GM18519 (cell line): ENCODE measurements around the gene AMOTL2.

Experiments used
- ATAC-seq: cut with Tn5 transposase; IDR thresholded peaks from one replicate; pipeline ENCODE4 v1.9.1; 2021; ENCODE audit warnings: mild to moderate bottlenecking, moderate library complexity; ENCODE audit not compliant: unreplicated experiment, low FRiP score

The AMOTL2 gene

DNA sequence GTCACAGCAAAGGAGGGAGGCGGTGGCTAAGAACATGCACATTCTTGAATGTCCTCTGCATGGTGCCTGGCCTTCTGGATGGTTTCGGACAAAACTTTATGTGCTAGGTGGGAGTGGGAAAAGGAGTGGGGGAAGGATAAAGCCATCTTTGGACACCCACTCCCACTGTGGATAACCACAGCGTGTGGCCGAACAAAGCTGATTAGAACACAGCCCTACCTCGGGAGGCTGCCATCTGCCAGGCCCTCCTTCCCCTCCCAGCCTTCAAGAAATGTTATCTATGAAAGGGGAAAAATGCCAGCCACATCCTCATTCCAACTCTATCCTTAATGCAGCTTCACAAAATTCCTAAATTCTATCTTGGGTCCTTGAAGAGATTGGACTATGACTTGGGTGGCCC, 18.8 kb downstream of the AMOTL2 start:
- ATAC-seq = no peak

DNA sequence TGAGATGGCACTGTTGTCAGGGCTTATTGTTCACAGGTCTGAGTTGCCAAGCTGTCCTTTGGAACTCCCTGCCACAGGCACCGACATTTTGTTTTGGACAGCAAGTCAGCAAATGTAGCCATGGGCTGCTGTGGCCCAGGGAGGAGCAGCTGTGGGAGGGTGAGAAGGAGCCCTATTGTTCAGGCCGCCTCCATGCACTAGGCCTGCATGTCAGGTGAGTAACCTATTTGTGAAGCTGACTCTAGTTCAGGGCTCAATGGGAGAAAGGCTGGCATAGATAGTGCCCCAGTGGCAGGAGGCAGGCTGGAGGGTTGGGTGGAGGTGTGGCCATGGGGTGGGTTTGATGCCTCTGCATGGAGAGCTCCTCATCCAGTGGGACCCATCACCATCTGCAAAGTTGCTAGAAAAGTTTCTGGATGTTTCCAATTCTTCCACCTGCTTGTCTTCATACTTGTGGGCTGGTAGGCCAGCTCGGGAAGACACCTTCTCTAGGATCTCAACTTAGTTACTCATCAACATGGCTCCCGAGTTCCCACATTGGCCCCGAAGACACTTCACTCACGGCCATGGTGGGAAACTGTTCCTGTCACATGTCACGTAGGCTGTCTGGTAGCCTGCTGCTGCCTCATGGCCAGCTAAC, 19.5 kb downstream of the AMOTL2 start:
- no peak for ATAC-seq

DNA sequence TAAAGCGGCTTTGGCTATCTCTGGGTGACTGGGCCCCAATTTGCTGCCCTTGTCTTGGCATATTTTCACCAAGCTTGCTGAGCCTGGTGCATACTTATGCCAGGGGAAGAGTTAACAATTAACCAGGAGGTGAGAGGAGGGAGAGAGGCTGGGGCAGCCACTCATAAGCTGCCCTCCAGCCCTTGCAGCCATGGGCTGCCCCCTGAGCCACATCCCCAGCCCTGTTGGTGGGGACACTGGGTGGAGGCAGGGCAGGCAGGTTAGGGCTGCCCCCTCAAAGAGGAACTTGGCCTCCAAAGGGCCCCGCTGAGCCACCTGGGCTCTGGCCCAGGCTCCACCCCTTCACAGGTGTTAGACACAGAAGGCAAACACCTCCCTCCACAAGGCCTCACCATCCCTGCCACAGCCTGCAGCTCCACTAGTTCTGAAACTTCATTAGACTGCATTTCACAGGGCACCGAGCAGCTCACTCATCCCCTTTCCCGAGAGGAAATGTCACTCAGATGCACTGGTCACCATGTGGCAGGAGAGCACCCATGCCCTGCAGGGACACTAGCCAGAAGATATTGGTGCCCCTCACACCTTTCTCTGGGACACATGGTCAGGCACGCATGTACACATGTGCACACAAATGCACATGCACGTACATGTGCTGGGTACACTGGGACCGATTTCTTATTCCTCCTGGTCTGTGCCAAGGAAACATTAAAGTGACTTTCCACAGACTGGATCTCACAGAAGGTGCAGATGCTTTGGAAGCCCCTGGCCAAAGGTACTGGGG, 20.2 kb downstream of the AMOTL2 start:
- ATAC-seq = no peak

DNA sequence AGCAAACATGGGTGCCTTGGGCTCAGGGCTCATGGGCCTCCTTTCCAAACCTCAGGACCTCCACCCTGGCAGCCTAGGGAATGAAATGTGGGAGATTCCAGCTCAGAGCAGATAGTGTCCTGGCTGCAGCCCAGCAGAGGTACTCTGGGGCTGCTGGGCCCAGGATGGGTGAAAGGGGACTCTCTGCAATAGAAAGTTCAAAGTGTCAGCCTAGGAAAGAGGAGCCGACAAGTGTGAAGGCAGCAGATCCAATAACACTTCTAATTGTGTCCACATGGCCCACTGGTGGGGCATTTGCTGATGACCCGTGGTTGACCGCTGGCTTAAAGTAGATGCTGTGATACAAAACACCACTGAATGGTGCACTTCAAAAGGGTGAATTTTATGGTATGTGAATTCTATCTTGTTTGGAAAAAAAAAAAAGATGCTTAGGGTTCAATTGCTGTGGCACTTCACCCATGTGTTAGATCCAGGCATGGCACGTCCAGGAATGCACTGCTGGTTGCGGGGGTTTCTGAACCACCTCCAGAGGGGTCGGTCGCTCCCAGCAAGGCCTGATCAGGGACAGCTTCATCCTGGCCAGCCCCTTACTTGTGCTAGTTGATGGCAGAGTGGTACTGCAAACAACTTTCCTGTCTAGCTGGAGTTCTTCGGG, 20.9 kb downstream of the AMOTL2 start:
- ATAC-seq = no peak

DNA sequence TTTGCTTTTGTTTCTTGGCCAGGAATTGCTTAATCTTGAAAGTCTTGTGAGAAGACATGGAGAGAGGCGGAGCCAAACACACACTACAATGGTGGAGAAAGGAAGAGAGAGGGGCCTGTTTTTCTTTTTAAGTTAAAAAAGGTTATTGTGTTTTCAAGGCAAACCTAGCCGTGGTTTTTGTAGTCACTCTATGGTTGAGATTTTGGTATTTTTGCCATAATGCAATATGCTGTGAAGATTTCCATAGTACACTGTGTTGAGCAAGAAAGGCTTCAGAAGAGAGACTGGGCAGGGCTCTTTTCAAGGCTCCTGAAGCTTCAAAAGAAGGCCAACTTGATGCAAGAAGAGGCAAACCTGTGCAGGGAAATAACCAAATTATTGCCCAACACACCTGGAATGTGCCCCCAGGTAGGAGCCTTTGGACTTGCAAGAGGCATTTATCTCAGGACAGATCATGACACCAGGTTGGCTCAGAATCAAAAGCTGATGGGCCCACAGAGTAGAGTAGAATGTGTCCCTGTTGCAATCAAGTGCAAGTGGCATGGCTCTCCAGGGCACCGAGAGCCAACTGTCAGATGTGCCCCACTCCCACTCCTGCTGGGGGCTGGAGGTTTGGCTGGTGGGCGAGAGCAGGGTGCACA, 22.1 kb downstream of the AMOTL2 start:
- ATAC-seq = no peak

DNA sequence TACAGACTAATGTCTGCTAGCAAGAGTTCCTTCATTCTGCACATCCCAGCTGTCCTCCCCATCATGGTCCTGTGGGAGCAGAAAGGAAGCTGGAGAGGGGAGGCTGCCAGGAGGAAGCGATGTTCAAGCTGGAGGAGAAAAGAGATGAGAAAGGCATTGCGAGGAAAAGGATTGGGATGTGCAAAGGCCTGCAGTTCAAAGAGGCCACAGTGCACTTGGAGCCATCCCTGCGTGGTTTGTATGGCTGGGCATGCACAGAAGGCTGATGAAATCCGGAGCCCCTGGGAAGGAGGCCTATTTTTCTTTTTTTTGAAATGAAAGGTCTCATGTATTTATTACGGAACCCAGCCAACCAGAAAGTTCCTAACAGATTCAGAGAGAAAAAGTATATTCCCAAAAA, 22.8 kb downstream of the AMOTL2 start:
- no peak for ATAC-seq

DNA sequence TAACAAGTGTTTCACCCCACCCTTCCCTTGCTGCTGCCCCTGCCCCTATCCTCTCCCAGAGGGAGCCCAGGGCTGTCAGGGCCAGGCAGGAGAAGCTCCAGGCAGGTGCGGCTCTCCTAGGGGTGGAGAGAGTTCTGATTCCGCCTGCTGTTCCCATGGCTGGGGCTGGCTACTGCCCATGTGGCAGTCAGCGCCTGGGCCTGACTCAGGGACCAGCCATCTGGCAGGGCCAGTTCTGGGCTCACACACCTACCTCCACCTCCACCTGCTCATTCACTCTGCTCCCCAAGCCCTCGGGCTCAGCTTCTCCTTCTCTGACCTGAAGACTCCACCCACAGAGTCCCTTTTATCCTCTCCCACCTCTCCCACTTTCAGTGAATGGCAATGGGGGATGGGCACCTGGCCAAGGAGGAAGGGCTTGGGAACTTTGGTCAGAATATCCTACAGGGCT, 23.4 kb downstream of the AMOTL2 start:
- ATAC-seq = no peak

DNA sequence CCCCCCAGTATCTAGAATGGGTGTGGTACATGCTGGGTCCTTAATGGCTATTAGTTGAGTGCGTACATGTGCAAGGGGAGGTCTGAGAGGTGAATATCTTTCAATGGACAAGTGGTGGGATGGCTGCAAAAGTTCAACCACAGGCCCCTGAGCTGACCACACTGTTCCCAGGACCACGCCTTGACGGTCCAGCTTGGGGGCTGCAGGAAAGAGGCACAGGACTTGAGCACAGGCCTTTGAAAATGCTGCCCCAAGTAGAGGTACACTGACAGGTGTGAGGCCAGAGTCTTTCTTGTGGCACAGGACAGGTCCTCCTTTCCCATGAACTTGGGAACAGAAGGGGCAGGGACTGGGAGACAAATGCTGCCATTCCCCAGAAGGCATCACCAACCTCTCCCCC, 24.0 kb downstream of the AMOTL2 start:
- no peak for ATAC-seq

DNA sequence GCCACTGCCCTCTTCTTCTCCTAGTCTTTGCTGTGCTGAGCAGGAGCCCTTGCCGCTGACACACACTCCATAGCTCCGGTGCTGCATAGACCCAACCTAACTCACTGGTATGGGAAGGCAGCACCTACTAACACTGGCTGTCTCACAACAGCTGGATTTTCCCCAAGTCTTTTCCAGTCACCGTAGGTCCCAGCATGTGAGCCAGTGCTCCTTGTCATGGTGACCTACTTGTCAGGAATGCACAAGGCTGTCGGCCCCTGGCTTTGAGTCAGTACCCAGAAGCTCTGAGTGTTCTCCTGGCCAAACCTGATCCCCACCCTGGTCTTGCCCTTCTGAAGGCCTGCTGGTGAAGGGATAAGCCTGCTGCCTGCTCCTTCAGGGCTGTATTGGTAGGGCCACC, 25.7 kb downstream of the AMOTL2 start:
- ATAC-seq = no peak

DNA sequence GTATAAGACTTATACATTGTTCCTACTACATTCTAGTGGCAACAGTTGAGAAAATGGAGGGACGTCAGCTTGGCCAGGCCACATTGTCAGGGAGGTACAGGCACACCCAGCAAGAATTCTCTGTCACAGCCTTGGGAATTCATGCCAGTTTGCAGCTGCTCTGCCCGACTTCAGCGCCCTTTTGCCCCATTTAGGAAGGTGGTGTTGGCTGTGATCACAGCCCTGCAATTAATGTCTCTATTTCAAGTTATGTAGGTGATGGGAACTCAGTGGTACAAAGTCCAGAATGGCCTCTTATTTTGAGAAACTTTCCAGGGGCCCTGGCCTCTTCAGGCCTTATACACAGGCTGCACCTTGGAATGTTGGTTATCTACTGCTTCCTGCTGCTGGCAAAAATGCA, 26.7 kb downstream of the AMOTL2 start:
- no peak for ATAC-seq

DNA sequence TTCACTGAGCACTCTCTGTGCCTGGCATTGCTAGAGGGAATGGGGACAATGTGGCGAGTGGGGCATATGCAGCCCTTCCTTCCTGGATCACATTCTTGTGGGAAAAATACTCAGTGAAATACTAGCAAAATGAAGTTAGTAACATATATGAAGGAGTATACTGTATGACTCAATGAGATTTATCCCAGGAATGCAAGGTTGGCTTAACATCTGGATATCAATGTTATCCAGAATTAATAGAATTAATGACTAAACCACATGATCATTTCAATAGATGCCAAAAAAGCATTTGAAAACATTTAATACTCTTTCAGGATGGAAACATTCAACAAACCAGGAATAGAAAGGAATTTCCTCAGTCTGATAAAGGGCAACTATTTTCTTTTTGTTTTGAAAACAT, 27.5 kb downstream of the AMOTL2 start:
- ATAC-seq = no peak

DNA sequence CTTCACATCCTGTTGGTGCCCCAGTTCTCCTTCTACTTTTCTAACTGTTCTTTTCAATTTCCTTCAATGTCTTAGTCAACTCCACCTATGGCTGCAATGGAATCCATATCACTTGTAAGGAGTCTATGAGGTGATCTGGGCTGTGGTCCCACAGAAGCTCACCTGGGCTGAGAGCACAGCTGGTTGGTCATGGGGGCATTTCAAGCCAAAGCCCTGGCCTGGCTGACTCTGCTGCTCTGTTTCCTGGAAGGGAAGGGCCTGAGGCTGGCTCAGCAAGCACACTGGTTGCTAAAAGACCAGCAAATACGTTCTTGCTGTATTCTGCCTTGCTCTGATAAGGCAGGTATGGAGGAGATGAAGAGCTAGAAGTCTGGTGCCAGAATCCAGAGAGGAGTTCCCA, 29.0 kb downstream of the AMOTL2 start:
- no peak for ATAC-seq

DNA sequence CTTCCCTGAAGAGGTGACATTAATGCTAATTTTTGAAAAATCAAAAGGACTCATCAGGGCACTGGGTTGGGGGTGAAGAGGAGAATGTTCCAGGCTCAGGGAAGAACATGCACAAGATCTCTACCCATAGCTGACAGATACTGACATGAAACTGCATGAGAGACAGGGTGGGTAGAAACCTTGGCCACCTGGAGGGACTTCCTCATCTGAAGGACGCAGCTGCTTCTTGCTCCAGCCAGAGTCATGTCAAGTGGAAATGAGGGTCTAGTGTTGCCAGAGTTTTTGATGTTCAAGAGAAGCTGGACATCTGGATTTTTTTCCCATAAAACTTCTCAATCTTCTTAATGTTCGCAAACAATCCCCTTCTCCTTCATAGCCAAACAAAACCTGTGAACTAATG, 29.7 kb downstream of the AMOTL2 start:
- no peak for ATAC-seq

DNA sequence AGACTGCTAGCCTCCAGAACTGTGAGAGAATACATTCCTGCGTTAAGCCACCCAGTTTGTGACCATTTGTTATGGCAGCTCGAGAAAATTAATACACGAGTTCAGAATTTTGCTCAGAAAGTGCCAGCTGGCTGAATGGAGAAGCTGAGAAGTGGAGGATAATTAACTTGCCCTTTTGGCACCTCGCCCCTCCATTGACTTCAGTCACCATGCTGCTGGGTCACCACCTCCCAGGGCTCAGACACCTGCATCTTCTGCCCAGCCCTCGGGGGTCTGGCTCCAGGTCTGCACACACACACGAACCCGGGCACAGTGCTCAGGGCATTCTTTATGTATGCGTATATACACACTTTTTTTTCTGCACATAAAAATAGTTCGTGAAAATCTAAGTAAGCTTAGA, 32.0 kb downstream of the AMOTL2 start:
- ATAC-seq = no peak

DNA sequence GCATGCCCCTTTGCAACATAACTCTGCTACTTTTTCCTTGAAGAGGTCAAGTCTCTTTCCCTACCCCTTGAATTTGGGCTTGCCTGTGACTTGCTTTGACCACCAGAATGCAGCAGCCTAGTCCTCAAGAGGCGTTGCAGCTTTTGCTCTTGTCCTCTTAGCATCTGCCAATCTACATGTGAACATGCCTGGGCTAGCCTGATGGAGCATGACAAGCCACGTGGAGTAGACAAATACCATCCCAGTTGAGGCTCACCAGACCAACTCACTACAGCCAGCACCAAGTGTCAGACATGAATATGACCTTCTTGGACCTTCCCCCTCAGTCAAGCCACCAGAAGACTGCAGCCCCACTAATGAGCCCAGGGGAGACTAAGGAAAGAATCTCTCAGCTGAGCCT, 32.9 kb downstream of the AMOTL2 start:
- no peak for ATAC-seq

DNA sequence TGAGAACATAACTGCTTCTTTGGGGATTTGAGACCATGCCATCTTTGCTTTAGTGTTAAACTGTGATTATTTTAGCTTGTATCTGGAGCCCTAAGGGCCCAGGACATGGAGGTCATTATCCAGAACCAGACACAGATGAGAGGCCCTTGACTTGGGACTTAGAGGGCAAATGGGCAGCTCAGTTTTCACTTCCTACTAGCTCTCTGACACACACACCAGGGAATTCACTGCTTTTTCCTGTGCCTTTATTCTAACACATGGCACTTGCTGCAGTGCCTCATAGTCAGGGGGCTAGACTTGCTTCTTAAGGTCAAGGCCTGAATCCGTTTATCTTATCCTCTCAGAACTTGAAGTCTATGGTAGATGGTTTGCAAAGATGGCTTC, 33.3 kb downstream of the AMOTL2 start:
- ATAC-seq = no peak

DNA sequence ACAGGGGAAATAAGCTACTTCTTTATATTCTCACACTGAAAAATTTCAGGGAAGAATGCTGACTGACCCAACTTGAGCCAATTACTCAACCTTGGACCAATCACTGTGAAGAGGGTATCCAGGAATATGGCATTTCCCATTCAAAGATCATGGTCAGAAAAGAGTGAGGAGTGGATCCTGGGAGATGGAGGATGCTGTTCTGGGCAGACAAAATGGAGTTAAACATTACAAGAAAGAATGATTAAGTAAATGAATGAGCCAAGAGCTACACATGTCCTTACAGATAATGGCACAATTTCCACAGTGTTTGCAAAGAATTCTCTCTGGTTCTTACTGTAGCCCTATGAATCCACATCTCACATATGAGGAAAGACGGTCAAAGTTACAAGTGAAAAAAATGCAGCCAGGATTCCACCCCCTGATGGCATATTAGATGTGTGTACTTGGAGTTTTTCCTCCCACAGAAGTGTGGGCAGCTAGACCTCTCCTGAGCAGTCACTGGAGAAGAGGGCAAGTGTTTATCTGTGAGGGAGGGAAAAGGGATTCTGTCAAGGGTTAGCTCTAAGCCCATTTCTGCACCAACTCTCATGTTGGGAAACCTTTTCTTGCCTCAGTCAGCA, 33.8 kb downstream of the AMOTL2 start:
- no peak for ATAC-seq

DNA sequence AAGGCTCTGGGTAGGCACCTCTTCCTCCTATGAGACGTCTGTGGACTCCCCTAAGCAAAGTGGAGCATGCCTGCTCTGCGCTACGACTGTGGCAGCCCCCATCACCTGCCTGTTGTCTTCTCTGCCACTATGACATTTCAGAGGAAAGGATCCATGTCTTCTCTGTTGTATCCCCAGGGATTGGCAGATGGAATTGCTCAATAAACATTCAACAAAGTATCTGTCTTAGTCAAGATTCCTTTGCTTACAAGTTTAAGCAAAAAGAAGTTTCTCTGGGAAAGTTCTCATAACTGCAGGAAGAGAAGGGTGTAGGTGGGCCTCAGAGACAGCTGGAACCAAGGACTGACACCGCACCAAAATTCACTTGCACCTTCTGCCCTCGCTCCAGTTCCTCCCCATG, 34.3 kb downstream of the AMOTL2 start:
- ATAC-seq = no peak

DNA sequence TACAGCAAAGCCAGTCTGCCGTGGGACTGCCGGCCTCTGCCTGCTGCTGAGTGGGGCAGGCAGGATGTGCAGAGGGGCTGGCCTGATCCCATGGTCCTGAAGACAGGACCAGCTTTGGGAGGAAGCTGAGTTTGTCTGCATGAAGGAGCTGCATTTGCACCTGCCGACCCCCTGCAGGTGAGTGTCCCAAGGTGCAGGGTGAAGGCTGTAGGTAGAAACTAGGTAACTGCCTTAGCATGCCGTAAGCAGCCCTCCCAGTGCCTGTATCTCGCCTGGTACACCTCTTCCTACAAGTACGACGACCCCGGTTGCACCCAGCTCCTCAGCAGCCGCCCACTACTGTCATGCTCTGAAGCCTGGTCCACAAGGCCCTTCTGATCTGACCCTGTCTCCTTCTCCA, 34.9 kb downstream of the AMOTL2 start:
- no peak for ATAC-seq

DNA sequence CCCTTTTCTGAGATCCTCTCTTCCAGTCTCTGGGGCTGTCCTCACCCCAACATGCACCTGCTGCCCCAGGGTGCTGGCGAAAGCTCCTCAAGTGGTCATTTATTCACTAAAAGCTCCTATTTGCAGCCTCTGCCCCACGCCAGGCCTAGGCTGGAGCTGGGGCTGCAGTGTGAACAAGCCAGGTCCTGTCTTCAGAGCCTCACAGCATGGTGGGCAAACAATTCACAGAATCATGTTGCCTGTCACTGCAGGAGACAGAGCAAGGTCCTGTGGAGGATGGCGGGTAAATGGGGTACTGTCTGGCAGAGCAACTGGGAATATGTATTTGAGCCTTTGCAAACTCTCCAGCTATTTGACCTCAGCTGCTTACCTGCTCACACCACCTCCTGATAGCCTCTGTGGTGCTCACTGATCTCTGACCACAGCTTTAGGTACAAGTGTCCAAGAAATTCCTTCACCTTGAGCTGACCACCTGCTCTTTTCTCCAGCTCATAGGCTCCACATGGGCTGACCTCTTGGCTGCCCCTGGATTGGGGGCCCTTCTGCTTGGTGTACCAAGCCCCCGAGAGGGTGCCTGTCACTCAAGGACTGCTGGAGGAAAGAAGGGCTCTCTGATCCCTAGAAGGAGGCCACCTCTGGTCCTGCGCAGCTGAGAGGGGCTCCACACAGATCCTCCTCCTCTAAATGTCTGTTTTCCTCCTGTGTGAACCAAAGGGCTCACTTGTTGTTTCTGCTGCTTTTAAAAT, 35.6 kb downstream of the AMOTL2 start:
- ATAC-seq = no peak
